DND-41 (cell line): Measurements from ENCODE around the gene MTF1.
A peak's percentile ranks its signal among the peaks of the same experiment; 100 is the strongest.

Experiments used
- ATAC-seq: fragments of 200-7000 bp; cut with Tn5 transposase; 3 replicates; pipeline ENCODE4 v1.9.1; 2021; ENCODE audit warnings: low read depth; ENCODE audit not compliant: insufficient read depth
- DNase-seq: peaks from one replicate; pipeline ENCODE4 v3.0.0-alpha.2; 2020
- H2AFZ ChIP-seq: 2 replicates; pipeline ENCODE4 v1.6.0; 2012; ENCODE audit warnings: low read depth, low read length
- H3K27ac ChIP-seq: 2 replicates; pipeline ENCODE4 v1.5.1; 2012; ENCODE audit warnings: low read length, inconsistent platforms
- H3K27me3 ChIP-seq: fragments of 200-600 bp; sonication (generic); 2 replicates; pipeline ENCODE4 v1.6.0; 2012; ENCODE audit warnings: low read length, mild to moderate bottlenecking, inconsistent platforms; ENCODE audit not compliant: insufficient read depth, poor library complexity
- H3K36me3 ChIP-seq: 2 replicates; pipeline ENCODE4 v1.5.1; 2012; ENCODE audit warnings: low read length, inconsistent platforms; ENCODE audit not compliant: insufficient read depth
- H3K4me1 ChIP-seq: 2 replicates; pipeline ENCODE4 v1.5.1; 2012; ENCODE audit warnings: mild to moderate bottlenecking, low read length; ENCODE audit not compliant: insufficient read depth
- H3K4me2 ChIP-seq: 2 replicates; pipeline ENCODE4 v1.6.0; 2012; ENCODE audit warnings: mild to moderate bottlenecking, moderate library complexity, low read length, inconsistent platforms; ENCODE audit not compliant: insufficient read depth
- H3K4me3 ChIP-seq, 2 experiments: fragments of 200-600 bp in 1 of 2; shearing (Covaris generic) in 1 of 2; 2 replicates each; pipeline ENCODE4 v1.5.1; 2012 to 2016; ENCODE audit warnings: inconsistent platforms in 2 of 2, low read length in 2 of 2, mild to moderate bottlenecking in 2 of 2, low read depth in 1 of 2, moderate library complexity in 1 of 2
- H3K79me2 ChIP-seq: 2 replicates; pipeline ENCODE4 v1.6.0; 2012; ENCODE audit warnings: low read length, inconsistent platforms; ENCODE audit not compliant: insufficient read depth
- H3K9ac ChIP-seq: 2 replicates; pipeline ENCODE4 v1.6.0; 2012; ENCODE audit warnings: low read depth, mild to moderate bottlenecking, inconsistent platforms, low read length, moderate library complexity
- H3K9me3 ChIP-seq: 2 replicates; pipeline ENCODE4 v1.5.1; 2012; ENCODE audit warnings: low read length, moderate library complexity, mild to moderate bottlenecking, inconsistent platforms; ENCODE audit not compliant: insufficient read depth, severe bottlenecking
- H4K20me1 ChIP-seq: 2 replicates; pipeline ENCODE4 v1.6.0; 2012; ENCODE audit warnings: low read length; ENCODE audit not compliant: insufficient read depth
- CTCF ChIP-seq: IDR thresholded peaks from 2 replicates; pipeline ENCODE4 v1.5.1; 2012; ENCODE audit warnings: borderline replicate concordance, low read length, moderate library complexity, mild to moderate bottlenecking; ENCODE audit not compliant: poor library complexity, severe bottlenecking; ENCODE audit errors: extremely low read depth
- EZH2 ChIP-seq: IDR thresholded peaks from 3 replicates; pipeline ENCODE4 v1.6.1; 2012; ENCODE audit warnings: borderline replicate concordance, low read depth, mild to moderate bottlenecking, moderate library complexity, low read length, inconsistent platforms; ENCODE audit not compliant: severe bottlenecking

The MTF1 gene

DNA sequence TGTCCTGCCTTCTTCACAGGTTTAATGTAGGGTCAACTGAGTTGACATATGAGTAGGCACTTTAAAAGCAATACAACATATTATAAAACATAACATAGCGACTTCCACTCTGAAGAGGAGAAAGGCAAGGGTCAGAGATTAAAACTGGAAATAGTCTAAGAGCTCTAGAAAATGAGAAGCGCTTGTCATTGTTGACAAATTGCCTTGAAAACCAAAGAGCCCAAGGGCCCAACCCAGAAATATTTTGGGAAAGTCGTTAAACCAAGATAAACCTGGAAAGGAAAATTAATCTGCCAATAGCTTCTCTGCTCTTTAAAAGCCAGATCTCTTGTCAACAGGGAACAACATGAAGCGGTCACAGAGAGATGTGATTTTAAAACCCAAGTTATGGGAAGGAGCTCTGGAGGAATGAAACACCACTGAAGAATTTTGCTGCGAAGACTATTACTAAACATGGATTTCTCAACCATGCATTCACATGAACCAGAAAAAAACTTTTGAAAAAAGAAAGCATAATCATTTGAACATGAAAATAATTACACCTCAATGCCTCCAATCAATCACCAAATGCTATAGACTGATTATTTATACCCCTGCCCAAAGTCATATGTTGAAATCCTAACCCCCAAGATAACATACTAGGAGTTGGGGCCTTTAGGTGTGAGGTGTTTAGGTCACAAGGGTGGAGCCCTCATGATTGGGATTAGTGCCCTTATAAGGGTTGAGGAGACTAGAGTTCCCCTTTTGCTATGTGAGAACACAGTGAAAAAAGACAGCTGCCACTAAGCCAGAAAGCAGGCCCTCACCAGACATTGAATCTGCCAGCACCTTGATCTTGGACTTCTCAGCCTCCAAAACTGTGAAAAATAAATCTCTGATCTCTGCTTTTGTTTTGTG lies 33.0 kb upstream of the MTF1 start:
- no peak for DNase-seq
- ATAC-seq = no peak
- H3K4me3 ChIP-seq = no peak overlapping the region
- H3K9me3 ChIP-seq = no peaks in the 10 kb centered on the region
- no peaks in the 10 kb centered on the region for H3K4me1 ChIP-seq
- no peaks in the 10 kb centered on the region for H3K27me3 ChIP-seq
- H2AFZ ChIP-seq = no peak overlapping the region
- H3K36me3 ChIP-seq = peaks cover 26% of the 10 kb centered on the region
- H3K79me2 ChIP-seq = no peaks in the 10 kb centered on the region
- H4K20me1 ChIP-seq = no peaks in the 10 kb centered on the region
- TF ChIP-seq CTCF (no peak), EZH2 (no peak)
- H3K27ac ChIP-seq = no peak overlapping the region
- no peak overlapping the region for H3K4me2 ChIP-seq
- H3K9ac ChIP-seq = no peak overlapping the region

GRCh38 chr1:37890378-37891014 lies 31.1 kb upstream of the MTF1 start:
- no peak overlapping the region for H2AFZ ChIP-seq
- H3K27me3 ChIP-seq = no peaks in the 10 kb centered on the region
- no peak for TF ChIP-seq EZH2
- TF ChIP-seq CTCF = peak; percentile 55
- DNase-seq (no peak), ATAC-seq (0 out of 3 replicates have a peak, but pooled peaks have one; percentile 52)
- peaks cover 44% of the 10 kb centered on the region for H3K36me3 ChIP-seq
- H3K9ac ChIP-seq = no peak overlapping the region
- H3K4me2 ChIP-seq = no peak overlapping the region
- no peak overlapping the region for H3K27ac ChIP-seq
- H3K79me2 ChIP-seq = no peaks in the 10 kb centered on the region
- H3K9me3 ChIP-seq = no peaks in the 10 kb centered on the region
- no peak overlapping the region for H3K4me3 ChIP-seq
- no peaks in the 10 kb centered on the region for H3K4me1 ChIP-seq
- no peaks in the 10 kb centered on the region for H4K20me1 ChIP-seq

- DNase-seq (no peak), ATAC-seq (no peak)
- Histone ChIP-seq H2AFZ (no peak overlapping the region), H3K9ac (no peak overlapping the region), H3K4me1 (no peaks in the 10 kb centered on the region), H4K20me1 (no peaks in the 10 kb centered on the region), H3K9me3 (no peaks in the 10 kb centered on the region), H3K27me3 (no peaks in the 10 kb centered on the region), H3K4me2 (no peak overlapping the region), H3K79me2 (no peaks in the 10 kb centered on the region), H3K27ac (no peak overlapping the region), H3K4me3 (no peak overlapping the region), H3K36me3 (peaks cover 52% of the 10 kb centered on the region)
- TF ChIP-seq EZH2 (no peak), CTCF (no peak)
Observed at GRCh38 chr1:37888022-37888700, 28.8 kb upstream of the MTF1 start.
